Epithelial cell of prostate (primary cell): ENCODE results near the gene SPAG5.

ENCODE experiments used
- DNase-seq: peaks from one replicate; pipeline ENCODE4 v3.0.0-alpha.2; 2011; ENCODE audit warnings: low read depth, low spot score
- H3K27ac ChIP-seq: fragments of 450-650 bp; 2 replicates; pipeline ENCODE4 v1.5.1; 2017; ENCODE audit warnings: mild to moderate bottlenecking

The SPAG5 gene

GRCh38 chr17:28598799-28599310, at the start of gene SPAG5:
Gene SPAG5 (minus strand): TSS chr17:28599025. CDS start chr17:28598946, 79 bp downstream.
- peak; percentile 29 for DNase-seq
- peak within 1 kb of the TSS; percentile 86 for H3K27ac ChIP-seq

- H3K27ac ChIP-seq, result peak overlapping the region; percentile 71
- DNase-seq, result no peak
Observed at GRCh38 chr17:28646039-28646754, 47.4 kb upstream of the SPAG5 start.

GRCh38 chr17:28645576-28645939, 46.7 kb upstream of the SPAG5 start:
- H3K27ac ChIP-seq, result peak overlapping the region; percentile 71
- no peak for DNase-seq

DNA sequence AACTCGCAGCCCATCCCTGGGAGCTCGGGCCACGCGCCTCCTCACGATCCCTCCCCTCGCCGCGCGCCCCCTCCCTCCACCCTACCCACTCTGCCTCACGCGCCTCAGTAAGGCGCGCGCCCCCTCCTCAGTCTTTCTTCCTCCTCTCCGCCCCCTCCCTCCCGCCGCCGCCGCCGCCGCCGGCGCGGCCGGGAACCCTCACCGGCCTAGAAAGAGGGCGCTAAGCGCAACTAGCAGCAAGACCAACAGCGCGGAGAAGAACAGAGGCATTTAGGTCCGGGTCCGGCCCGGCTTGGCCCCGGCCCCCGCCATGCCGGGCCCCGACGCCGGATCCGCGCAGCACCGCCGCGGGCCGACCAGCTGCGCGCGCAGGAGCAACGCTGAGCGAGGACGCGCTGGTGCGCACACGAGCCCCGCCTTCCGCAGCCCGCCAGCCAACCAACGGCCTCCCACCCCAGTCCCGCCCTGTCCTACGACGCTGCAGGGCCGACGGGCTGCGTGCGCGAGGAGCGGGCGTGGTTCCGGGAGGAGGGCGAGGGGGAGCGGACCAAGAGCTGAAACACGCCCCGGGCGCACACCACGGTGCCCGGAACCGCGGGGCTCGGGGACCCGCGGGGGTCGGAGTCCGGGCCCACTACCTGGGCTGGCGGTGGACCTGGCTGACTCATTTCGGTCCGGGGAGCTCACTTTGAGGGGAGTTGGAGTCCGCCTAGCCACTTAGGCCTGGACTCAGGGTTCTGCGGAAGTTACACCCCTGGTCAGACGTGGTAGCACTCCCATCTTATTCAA, 46.2 kb upstream of the SPAG5 start, which contains the start of gene BLTP2:
TSS of gene BLTP2 (minus strand) at position 372 of the 789 bp plus-strand sequence. CDS start at position 270, 102 bp downstream.
- peak; percentile 75 for DNase-seq
- peak within 1 kb of the TSS; percentile 71 for H3K27ac ChIP-seq

DNA sequence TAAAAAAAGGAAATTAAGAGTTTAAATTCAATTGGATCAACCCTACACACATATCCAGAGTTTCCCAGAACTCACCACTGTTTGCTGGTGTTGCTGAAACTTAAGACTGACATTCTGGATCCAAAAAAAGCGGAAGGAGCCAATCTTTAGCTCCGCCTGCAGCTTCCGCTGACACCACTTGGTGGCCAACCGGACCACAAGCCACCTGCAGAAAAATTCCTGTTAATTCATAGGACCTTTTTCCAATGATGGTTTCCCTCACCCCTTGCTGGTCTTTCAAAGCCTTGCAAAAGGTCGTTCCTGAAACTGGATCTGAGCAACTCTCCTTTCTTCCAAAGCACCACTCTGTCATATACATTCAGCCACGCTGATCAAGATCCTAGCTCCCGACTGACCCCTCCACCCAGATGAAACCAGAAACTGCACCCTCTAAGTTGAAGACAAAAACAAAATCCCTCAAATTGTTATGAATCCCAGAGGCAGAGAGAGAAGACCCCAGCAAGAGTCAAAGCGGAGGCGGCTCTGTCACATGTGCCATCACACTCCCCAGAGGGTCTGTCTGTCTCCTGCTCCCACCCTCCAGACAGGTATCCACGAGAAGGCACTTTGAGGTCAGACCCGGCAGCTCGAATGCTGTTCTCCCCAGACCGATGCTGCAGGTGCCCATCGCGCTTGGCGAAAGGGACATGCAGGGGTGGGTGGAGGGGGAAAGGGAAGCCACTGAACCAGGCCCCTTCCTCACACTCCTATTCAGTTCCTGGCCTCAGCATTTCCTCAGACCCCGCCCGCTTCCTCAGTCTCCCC, 45.4 kb upstream of the SPAG5 start:
- H3K27ac ChIP-seq, result peak overlapping the region; percentile 71
- DNase-seq, result no peak

- DNase-seq, result no peak
- H3K27ac ChIP-seq, result no peak overlapping the region
Observed at GRCh38 chr17:28641579-28641978, 42.8 kb upstream of the SPAG5 start.

DNA sequence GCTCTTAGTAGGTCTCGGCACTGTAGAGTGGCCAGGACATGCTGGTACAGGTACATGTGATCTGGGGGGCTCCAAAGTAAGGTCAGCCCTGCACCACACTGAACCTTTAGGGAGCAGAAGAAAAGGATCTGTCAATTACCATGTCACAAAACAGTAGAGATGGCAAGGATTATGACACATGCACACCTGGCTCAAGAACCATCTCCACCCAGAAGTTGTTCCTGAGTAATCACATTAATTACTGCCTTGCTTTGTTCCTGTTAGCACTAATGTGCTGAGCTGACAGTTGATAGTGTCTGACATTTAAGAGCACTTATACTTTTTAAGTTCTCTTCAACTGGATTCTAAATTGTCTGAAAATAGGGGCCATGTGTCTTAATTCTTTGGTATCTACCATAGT, 36.7 kb upstream of the SPAG5 start:
- DNase-seq, result no peak
- no peak overlapping the region for H3K27ac ChIP-seq

GRCh38 chr17:28634206-28634865, 35.5 kb upstream of the SPAG5 start:
- no peak for DNase-seq
- H3K27ac ChIP-seq, result no peak overlapping the region

DNA sequence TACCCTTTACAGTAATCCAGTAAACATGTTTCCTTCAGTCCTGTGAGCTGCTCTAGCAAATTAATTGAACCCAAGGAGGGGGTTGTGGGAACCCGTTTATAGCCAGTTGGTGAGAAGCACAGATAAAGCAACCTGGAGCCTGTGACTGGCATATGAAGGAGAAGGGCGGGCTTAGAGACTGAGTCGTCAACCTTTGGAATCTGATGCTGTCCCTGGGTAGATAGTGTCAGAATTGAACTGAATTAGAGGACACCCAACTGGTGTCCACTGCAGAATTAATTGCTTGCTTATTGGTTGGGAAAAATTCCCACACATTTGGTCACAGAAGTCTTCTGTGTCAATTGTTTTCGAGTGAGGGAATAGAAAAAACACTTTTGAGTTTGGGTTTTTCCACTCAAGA, 28.0 kb upstream of the SPAG5 start:
- no peak overlapping the region for H3K27ac ChIP-seq

GRCh38 chr17:28624148-28624547, 25.3 kb upstream of the SPAG5 start:
- no peak overlapping the region for H3K27ac ChIP-seq
- no peak for DNase-seq

More for the DNA sequence above, 28.0 kb upstream of the SPAG5 start:
- no peak for DNase-seq

DNA sequence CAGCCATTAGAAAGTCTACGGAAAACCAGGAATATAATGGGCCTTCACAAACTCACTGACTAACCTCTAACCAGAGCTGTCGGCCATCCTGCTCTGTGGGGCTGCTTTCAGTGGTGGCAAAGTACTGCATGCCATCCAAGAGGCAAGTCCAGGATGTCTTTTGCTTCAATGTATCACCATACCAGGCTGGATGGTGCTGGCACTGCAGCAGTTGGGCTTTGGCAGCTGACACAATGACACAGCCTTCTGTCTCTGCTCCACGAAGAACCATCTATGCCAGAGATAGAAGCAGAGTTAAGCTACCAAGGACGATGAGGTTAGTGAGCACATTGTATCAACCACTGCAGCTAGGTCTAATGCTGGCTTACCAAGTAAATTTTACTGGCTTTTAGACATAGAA, 24.9 kb upstream of the SPAG5 start:
- DNase-seq, result no peak
- no peak overlapping the region for H3K27ac ChIP-seq

DNA sequence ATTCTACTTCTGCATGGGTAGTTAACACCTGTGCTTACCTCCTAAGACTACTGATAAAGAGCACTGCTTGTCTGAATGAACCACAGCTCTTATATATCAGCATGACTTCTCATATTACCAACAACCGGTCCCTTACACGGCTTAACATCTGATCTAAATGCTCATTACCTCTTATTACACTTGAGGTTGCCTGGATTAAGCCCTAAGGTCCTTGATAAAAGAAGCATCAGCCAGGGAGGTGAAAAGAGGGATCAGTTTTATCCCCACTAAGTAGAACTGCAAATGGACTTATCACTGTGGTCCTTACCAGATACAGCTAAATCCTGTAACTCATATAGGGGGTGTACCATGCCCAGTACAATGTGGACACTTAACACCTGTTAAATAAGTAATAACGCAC, 23.4 kb upstream of the SPAG5 start:
- no peak for DNase-seq
- no peak overlapping the region for H3K27ac ChIP-seq

DNA sequence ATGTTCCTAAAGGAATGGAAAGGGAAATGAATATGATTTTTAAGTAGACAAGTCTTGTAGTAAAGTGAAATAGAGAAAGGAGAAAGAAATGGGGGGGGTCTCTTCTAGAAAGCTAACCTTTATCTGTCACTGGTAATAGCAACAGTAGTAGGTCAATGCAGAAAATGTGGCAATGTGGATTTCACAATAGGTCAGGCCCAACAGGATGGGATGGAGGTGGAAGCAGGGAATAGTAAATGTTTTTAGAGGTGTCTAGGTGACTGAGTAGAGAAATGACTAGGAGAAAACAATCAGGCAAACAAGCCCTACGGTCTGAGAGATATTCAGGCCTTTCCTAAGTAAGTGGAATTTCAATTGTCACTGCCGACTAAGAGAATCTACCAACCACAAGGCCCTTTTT, 21.2 kb upstream of the SPAG5 start:
- no peak overlapping the region for H3K27ac ChIP-seq
- no peak for DNase-seq

DNA sequence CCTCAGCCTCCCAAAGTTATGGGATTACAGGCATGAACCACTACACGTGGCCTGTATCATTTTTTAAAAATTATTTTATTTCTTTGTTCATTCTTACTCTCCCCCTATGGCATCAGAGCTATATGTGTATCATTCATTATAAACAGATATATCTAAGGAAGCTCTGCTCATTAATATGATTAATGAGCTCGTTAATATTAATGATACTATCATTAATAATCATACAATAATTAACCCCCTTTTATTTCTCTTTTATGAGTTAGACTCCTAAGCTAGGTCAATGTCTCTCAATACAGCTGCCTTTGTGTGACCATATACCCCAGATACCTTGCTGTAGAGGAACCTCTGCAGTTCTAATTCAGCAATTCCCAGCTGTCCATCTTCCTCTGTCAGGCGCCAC, 19.6 kb upstream of the SPAG5 start:
- DNase-seq, result no peak
- no peak overlapping the region for H3K27ac ChIP-seq

- no peak for DNase-seq
- no peak overlapping the region for H3K27ac ChIP-seq
Observed at GRCh38 chr17:28616281-28616680, 17.5 kb upstream of the SPAG5 start.

DNA sequence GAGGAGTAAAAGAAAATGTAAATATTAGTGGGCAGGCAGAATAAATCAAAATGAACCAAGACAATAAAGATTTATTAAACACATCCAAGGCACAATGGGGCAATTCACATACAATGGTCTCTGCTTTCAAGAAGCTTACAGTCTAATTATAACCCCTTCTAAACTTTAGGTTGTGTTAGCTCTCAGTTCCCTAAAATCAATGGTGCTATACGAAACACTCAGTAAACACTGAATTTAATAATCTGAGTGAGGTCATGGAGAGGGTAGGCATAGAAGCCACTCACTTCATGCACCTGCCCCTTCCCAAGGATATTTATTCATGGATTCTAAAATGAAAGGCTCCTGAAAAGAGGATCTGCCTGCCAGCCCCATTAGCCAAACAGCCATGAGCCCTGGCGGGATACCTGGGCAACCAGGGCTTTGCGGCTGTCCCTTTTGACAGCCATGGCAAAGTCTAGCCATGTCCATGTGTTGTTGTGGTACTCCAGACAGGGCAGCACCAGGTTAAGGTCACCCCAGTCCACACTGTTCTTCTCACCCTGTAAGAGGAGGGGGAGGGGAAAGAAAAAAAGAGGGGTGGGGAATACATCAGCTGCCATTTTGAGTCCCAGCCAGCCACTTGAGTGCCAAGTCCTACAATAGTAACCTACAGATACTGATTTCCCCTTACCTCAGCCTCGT, 16.6 kb upstream of the SPAG5 start:
- H3K27ac ChIP-seq, result no peak overlapping the region
- DNase-seq, result no peak

DNA sequence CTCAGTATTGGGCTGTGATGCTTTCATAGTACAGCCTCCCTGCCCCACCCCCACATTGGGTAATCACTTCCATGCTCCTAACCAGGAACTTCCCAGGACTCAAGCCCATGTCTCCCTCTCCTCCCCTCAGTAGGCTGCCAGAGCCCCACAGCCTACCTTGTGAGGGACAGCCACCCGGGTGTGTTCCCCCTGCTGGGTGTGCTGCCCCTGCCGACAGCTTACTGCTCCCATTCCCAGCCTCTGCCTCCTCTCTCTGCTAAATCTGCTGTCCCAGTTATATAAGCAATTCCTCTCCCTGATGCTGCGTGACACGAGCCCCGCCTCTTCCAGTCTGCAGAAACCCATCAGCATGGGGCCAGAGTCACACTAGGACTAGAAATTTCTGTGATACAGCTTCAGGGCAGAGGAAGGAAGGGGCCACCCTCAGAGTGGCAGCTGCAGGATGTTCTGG, 15.1 kb upstream of the SPAG5 start, which contains the start of gene RSKR:
TSS of gene RSKR (minus strand) at position 255 of the 451 bp plus-strand sequence. CDS start at position 231, 24 bp downstream.
- no peak for DNase-seq
- H3K27ac ChIP-seq, result no peak within 1 kb of the TSS

GRCh38 chr17:28612936-28613872, 14.4 kb upstream of the SPAG5 start:
- no peak for DNase-seq
- no peak overlapping the region for H3K27ac ChIP-seq
